ENCODE results near the gene TRPC6. TPM values are rescaled to one million over a fixed set of nuclear protein-coding genes. Genes with fewer than 3 reads are reported as not detected.

TRPC6 gene
- 0.79 and 1.4 TPM in 2 replicates for total RNA-seq

DNA sequence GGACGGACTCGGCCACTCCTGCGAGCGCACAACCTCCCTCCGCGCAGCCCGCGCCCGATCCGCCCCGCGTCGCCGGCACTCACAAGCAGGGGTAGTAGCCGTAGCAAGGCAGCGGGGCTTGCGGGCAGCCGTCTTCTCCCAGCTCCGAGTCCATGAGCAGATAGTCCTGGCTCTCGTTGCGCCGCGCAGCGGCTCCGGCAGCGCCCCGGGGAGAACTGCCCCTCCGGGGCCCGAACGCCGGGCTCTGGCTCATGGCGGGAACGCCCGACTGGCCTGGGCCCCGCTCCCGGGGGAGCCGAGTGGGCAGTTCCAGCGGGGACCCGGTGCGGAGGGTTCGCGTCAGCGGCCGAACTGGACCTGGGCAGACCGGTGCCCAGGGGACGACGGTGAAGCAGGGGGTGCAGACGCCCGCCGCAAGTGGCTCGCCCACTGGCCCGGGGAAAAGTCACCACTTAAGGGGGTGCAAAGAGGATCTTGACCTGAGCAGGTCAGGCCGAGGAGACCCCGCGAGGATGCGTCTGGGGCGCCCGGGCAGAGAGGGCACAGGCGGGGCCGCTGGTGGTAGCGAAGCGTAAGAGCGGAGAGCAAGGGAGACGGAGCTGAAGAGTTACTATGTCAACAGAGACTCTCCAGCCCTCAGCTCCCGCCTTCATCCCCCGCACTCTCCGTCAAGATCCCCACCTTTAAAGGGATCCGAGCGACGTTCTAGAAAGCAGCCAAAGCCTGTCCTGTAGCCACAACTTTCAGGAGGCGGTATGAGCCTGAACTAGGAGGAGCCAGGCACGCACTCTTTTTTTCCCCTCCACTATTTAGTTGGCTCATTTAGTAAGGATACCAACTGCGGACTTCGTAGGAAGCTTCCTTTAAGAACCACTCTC lies at the start of gene TRPC6:
Gene TRPC6, minus strand, starts transcription at position 757 of the 878 bp plus-strand sequence. Its CDS starts 504 bp downstream, at position 253.
- Histone ChIP-seq H3K4me3 (ENCODE audit: low read depth, low read length) (peak within 1 kb of the TSS; percentile 62), H3K36me3 (ENCODE audit: control insufficient read depth, insufficient read depth, low read length) (no peaks in the 10 kb centered on the region), H3K27me3 (ENCODE audit: control insufficient read depth, insufficient read depth, low read length) (peaks cover 3% of the 10 kb centered on the region)
- no peak for FAIRE-seq
- DNase-seq (ENCODE audit: low read depth): peak; percentile 60
- TF ChIP-seq CTCF (IDR thresholded peaks at IDR 0.05; ENCODE audit: insufficient read depth, low read length, severe bottlenecking): peak; percentile 2

DNA sequence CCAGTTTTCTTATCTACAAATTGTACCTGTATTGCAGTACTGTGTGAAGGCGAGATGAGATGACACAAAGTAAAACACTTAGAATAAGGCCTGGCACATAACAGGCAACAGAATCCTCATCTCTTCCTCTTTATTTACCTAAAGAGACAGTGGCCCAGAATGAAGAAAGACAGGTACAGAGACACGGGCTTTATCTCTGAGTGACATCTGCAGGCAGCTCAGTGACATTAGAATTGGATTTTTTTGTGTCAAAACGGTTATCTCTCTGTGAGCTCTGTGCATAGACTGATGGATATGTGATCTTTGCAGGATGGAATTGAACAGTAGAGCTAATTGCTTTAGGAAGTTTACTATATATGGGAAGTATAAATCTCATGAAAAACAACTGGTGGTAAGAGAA lies 36.2 kb upstream of the TRPC6 start:
- no peak for FAIRE-seq
- DNase-seq (ENCODE audit: low read depth): no peak
- TF ChIP-seq CTCF (IDR thresholded peaks at IDR 0.05; ENCODE audit: insufficient read depth, low read length, severe bottlenecking): no peak
- Histone ChIP-seq H3K27me3 (ENCODE audit: control insufficient read depth, insufficient read depth, low read length) (no peaks in the 10 kb centered on the region), H3K36me3 (ENCODE audit: control insufficient read depth, insufficient read depth, low read length) (no peaks in the 10 kb centered on the region), H3K4me3 (ENCODE audit: low read depth, low read length) (no peak overlapping the region)

- FAIRE-seq (peak; percentile 7), DNase-seq (ENCODE audit: low read depth) (peak; percentile 99)
- TF ChIP-seq CTCF (IDR thresholded peaks at IDR 0.05; ENCODE audit: insufficient read depth, low read length, severe bottlenecking): no peak
- Histone ChIP-seq H3K36me3 (ENCODE audit: control insufficient read depth, insufficient read depth, low read length) (no peaks in the 10 kb centered on the region), H3K4me3 (ENCODE audit: low read depth, low read length) (no peak overlapping the region), H3K27me3 (ENCODE audit: control insufficient read depth, insufficient read depth, low read length) (no peaks in the 10 kb centered on the region)
Measured at GRCh38 chr11:101618709-101619108, 34.9 kb upstream of the TRPC6 start.

GRCh38 chr11:101617735-101618332 lies 34.0 kb upstream of the TRPC6 start:
- DNase-seq (ENCODE audit: low read depth) (peak; percentile 98), FAIRE-seq (no peak)
- H3K27me3 ChIP-seq (ENCODE audit: control insufficient read depth, insufficient read depth, low read length): no peaks in the 10 kb centered on the region
- H3K4me3 ChIP-seq (ENCODE audit: low read depth, low read length): no peak overlapping the region
- H3K36me3 ChIP-seq (ENCODE audit: control insufficient read depth, insufficient read depth, low read length): no peaks in the 10 kb centered on the region
- no peak for TF ChIP-seq CTCF (IDR thresholded peaks at IDR 0.05; ENCODE audit: insufficient read depth, low read length, severe bottlenecking)

DNA sequence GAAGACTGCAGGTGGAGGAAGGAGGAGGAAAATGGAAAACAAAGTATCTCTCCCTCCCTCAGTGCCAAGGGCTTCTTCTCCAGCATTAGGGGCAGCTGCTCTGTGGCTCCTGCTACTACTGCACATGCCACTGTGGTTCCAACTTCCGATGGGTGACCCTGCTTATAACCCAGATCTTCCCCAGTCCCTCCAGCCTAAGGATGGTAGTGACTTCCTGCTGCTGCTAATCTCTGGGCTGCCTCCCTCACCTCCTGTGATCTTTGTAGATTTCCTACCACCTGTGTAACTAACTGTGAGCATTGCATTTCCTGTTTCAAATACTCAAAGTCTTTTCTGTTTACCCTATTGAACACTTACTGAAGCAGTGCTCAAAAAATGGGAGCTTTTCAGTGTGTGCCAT lies 28.7 kb upstream of the TRPC6 start:
- TF ChIP-seq CTCF (IDR thresholded peaks at IDR 0.05; ENCODE audit: insufficient read depth, low read length, severe bottlenecking): no peak
- no peak overlapping the region for H3K4me3 ChIP-seq (ENCODE audit: low read depth, low read length)
- no peak for DNase-seq (ENCODE audit: low read depth)
- no peaks in the 10 kb centered on the region for H3K36me3 ChIP-seq (ENCODE audit: control insufficient read depth, insufficient read depth, low read length)
- no peaks in the 10 kb centered on the region for H3K27me3 ChIP-seq (ENCODE audit: control insufficient read depth, insufficient read depth, low read length)
- FAIRE-seq: no peak

Data from bronchial epithelial cell (primary cell).